C1 segment of cervical spinal cord (tissue), 14 donors: Measurements from ENCODE around the gene CHSY1.

Experiments used
- DNase-seq, 14 donors: peaks; one replicate each; lab custom pipeline; 2025; lab: John Stamatoyannopoulos, UW

CHSY1 gene

DNA sequence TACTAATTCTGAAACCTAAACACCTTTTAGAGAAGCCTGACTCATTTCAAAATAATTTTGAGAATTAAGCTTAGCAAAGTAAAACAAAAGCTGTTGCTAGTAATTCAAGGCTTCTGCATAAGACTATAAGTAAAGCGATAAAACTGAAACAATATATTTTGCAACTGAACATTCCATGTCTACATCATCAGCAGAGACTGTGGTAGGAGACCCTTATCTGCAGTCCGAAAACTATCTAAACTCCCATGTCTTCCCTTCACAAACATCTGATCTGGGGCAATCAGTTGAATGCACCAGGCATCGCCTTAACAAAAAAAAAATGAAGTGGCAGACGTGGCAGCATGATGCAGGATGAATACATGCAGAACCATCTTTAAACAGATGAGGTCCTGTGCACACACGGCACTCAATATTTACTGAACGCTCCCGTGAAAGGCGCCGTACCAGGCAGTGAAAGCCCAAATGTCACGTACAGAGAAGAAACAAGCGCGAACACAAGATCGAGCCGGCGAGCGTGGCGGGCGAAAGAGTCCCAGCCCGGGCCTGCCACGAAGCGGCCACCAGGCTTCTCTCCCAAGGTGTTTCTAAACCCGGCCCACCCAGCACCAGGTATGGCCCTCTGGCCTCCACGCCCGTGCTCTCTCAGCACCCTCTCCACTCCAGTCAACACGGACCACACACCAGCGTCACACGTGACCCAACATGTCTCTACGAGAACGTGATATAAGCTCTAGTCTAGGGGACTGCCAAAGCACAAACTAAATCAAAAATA is 63.0 kb downstream of the CHSY1 start:
- DNase-seq: no peak

DNA sequence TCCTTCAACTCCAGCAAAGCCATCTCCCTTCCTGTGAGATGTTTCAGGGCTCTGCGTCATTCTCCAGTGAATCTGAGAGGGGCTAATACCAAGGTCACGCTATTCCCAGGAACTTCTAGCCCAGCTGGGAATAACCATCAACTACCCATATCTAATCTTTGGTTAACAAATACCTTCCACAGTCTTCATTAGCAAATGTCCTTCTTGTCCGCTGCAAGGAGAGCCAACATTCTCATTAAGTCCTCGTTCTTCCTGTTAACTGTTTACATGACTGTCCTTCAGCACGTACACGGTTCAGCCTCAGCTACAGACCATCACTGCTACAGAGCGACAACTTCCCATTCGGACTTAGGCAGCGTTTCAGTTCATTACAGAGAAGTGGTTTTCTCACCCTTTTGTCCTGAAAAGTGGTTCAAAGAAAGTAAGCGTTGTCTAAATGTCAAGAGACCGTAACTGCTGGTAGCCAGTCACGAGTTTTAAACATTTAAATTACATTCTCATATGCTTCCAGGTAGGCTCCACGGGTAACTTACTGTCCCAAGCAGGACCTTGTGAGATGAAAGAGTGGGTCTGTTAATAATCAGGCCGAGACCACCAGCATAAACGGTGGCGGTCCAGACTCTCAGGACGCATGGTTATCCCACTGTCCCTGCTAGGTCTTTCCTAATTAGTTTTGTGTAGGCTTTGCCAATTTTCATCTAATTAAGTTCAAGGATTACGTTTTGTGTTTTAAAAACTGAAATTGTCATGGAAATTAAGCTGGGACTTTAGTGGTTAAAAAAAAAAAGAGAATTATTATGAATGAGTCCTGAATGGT is 63.8 kb downstream of the CHSY1 start:
- no peak for DNase-seq

DNA sequence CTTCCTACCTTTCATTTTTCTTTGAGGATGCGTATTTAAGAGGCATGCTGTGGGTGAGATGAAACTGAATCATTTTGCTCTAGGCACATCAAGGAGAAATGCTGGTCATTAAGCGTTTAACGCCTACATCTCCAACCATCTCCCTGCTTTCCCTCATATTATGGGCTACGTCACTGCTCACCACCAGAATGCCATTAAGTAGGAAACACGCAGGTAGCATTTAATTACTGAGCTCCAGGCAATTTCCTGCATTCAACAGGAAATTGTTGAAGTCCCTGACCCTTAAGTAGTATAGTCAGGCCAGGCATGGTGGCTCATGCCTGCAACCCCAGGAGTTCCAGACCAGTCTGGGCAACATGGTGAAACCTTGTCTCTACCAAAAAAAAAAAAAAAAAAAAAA is 66.1 kb downstream of the CHSY1 start:
- no peak for DNase-seq

DNA sequence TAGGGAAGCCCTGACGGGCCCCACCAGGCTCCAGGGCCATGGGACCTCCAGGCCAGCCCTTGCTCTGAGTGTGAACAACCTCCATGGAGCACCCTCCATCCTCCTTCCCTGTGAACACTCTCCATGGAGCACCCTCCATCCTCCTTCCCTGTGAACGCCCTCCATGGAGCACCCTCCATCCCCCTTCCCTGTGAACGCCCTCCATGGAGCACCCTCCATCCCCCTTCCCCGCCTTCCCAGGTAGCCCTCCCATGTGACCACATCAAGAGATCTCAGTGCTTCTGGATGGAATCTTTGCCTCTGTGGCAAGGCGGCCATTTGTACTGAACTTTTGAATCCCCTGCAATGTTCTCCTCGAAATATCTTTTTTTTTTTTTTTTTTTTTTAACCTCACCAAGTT is 66.5 kb downstream of the CHSY1 start:
- no peak for DNase-seq

DNA sequence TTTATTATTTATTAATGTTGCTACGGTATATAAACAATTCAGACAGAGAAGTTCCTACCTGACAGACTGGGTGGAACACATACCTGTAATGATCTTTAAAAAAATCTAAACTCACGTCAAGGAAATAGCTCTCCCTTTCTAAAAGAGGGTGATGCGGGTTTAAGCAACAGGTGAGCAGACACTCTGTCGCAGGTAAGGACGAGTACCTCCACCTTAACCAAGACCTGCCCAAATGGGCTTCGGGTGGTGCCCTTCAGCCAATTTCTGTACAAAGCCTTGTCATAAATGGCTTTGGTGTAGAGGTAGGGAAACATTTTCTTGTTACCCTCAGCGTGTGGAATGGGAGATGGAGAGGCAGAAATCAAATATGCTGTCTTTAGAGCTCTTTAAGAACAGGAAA is 67.0 kb downstream of the CHSY1 start:
- DNase-seq: no peak

DNA sequence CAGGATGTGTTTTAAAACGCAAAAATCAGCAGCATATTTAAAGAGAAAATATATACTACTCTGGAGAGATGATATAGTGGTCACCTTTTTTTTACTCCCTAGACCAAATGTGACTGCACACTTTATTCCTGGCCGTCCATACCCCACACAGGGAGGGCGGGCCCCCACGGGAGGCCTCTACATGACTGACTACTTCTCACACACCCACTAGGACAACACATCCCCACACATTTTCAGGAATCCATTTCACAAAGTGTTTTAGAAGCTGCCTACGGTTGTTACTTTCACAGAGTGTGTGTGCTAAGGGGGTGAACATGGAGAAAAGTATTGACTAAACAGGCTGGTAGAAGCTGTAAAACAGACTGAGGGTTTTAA is 67.9 kb downstream of the CHSY1 start:
- no peak for DNase-seq

DNA sequence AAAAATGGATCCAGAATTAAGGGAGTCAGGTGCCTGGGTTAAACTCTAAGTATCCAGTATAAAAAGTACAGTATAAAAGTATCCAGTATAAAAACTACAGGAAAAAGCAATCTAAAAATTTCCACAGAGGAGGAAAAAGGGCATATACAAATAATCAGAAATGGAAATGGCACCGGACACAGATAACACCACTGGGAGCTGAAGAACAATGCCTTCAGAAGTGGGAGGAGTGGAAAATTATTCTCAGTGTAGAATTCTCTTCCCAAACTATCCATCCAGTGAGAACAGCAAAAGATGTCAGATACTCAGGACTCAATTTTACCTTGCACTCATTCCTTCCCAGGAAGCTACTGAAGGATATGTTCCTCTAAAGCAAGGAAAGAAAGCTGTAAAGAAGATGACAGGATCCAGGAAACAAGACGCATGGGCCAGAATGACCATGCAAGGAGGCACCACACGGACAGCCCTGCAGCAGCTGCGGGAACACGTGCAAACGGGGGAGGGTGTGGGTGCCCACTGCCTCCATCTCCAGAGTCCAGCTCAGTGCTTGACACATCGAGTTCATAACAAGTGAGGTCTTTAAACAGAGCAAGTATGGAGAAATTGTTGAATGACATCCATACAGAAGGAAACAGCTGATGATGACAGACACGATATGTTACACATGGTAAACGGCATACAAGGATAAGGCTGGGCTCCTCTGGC is 68.5 kb downstream of the CHSY1 start:
- peak in 1 of 14 donors; percentile 29 for DNase-seq

DNA sequence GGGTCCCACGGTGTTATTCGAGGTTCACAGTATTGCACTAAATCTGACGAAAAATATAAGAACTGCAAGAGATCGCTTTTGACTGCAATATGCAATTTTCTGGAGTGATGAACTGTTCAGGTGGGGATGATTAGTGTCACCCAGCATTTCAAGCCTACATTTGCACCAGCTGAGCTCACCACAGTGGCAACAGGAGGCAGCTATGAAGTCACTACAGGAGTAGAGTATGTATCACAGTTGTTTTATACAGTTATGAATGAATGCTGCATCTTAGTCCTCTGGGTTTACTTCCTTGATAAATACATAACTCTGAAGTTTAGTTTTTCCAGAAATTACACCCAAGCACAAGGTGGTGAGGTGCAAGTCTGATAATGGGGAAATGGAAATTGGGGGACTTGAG is 69.6 kb downstream of the CHSY1 start:
- DNase-seq: no peak

DNA sequence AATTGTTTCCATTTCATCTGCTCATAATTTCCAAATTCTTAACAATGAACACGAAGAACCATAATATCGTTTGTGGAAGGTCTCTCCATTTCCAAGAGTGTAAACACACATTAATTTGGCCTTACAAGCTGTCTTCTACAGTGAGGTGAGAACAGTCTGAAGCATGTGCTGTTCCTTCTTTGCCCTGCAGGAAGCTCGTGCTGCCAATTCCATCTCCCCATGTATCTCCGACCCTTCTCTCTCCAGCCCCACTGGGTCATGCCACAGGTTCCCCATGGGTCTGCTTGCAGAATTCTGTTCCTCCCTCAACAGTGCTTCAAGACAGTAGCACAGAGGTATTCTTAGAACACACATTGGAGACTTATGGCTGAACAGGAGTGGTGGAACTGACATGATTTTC is 70.5 kb downstream of the CHSY1 start:
- DNase-seq: no peak

DNA sequence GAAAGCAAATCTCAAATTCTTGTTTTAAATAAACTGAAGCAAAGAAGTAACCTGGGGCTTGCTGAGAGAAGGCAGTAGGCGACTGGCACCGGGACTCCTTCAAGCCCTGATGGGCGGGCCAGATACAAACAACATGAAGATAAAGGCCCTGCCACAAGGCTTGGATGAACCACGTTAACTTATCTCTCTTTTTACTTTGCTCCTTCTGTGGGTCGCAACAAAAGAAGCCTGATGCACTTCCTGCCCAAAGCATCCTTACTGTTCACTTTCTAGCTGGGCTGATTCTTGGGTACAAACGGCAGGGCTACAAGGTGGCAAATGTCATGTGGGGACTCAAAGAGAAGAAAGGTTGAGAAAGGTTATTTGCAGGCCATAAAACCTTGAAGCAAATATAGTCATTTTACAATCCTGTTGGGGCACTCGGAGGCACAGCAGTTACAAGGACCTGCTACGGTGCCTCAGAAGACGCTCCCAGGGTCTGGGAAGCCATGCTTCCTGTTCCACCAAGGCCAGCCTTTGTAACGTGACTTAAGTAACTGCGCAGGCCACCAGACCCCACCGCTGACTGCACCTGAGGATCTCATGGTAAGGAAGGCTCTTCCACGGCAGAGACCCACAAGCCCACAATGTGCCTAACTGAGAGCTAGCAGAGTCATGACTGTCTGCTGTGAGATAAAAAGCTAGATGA is 71.1 kb downstream of the CHSY1 start:
- no peak for DNase-seq

DNA sequence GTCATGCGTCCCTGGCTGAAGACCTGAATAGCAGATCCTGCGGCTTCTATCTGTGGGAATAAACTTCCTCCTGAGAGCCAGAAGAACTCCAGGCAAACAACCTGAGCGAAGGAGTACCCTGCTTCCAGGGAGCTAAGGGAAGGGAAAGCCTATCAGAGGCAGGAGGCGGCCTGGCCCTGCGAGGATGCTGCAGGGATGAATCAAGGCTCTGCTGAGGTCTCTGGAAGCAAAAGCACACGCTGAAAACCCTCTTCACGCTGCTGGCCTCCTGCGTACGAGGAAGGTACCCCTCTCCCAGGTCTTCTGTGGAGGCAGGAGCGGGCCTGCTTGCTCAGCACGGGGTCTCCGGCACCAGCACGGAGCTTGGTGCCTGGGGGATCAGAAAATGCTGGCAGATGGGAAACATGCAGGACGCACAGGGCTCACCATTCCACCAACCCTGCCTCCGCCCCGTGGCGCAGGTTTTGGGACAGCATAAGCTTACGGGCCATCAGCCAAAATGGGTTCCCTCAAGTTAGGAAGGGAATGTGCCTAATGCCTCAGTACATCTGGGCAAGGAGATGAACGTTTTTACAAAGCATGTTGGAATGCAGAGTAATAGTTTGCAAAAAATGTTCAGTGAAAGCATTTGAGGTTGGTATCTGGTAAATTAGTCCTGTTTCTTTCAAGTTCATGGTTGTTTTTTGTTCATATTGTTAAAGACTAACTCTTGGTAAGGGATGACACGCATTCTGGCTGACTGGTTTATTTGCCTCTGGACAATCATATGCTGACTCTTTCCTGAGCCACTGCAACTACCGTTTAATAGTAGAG is 72.3 kb downstream of the CHSY1 start:
- DNase-seq: peak in 1 of 14 donors; percentile 62

DNA sequence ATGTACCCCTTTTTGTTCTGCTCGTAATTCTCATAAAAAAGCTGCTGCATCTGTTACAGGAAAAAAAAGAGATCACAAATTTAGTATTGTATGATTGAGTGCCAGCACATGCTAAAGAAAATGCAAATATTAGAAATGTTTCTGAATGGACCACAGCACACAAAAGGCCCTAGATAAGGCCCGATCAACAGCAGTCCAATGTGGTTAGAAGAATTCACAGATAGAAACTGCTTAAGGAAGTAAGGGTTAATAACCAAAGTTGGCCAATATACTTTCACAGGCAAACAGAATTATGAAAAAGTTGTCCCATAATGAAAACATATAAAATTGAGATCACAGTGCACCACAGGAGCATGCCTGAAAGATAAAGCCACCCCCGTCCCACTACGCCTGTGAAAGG is 72.9 kb downstream of the CHSY1 start:
- DNase-seq: no peak

DNA sequence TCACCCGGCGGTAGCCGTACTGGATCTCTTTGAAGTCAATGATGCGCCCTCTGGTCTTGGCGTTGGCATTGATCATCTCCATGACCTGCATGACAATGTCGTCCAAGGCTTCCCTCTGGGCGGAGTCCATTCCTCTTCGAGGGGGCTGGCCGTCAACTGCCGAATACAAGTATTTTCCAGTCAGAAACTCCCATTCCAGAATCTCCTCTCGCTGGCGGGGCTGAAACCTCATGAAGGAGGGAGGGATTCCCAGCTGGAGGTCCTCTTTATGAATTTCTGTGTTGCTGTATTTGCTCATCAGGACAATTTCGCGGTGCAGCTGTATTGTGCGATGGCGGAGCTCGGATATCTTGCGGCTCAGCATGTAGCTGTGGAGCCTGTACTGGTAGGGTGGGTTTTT is 73.4 kb downstream of the CHSY1 start:
- DNase-seq: no peak

DNA sequence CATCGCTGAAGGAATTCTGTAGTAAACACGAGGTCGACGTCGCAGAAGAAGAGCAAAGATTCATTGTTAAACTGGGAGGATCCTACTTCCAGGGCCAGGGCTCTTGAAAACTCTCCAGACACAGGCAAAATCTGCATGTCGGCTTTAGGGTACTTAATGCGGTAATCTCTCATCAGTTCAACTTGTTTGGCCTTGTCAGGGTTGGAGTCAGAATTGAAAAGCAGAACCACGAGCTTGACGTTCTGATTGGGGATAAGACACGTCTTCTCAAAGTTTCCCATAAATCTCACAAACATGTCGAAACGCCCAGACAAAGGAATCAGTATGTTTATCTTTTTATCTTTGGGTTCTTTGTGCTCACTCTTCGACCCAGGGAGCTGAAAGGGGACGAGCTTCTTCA is 74.0 kb downstream of the CHSY1 start:
- no peak for DNase-seq

DNA sequence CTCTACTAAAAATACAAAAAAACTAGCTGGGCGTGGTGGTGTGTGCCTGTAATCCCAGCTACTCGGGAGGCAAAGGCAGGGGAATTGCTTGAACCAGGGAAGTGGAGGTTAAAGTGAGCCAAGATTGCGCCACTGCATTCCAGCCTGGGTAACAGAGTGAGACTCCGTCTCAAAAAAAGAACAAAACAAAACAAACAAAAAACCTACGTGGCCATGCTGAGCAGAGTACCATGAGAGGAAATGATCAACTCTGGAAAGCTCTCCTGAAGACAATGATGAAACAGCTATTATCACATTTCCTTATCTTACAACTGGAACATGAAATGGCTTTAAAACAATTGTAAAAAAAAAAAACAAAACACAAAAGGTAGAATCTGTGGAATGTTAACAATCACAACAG is 75.2 kb downstream of the CHSY1 start:
- DNase-seq: no peak

DNA sequence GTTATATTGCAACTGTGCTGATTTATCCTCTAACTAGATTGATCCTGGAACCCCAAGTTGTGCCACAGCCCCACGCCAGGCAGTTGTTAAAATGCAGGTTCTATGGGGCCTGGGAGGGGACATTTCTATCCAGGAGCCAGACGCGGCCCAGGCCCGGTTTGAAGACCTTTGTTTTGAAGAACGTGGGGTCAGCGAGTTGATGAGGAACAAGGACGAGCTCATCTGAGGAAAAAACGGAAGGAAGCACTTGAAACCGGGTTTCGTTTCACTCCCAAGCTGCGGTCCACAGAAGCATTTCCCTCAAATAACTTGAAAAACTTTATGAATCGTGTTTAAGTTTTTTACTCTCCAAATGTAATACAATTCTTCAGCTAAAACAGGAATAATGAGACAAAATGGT is 76.4 kb downstream of the CHSY1 start:
- DNase-seq: no peak

DNA sequence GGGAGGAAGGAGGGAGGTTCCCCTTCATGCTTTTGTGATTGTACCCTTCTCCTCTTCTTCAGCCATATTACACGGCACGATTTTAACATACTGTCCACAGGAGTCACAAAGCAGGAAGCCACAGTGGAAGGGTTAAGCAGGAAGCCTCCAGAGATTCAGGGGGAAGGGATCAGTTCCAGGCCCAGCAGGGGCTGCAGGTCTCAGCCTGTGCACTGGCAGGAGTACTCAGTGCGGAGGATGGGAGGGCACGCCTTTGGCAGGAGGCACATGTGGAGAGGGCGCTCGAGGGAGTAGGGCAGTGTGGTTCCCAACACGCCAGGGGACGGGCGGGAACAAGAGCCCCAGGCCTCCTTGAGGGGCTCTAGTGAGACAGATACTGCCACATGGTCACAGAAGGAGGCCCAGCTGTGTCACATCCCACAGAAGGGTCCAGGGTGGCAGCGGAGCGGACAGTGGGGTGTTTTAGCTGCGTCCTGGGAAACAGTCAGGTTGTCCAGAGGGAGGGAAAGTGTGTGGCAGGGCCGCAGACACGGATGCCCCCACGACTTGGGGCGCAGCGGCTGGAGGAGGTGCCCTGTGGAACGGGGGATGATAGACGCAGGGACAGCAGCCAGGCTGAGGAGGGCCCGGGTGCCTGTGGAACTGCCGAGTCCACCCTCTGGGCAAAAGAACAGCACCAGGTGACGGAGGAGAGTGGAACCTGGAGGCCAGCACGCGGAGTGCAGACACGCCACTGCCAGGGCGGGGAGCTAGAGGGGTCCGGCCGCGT is 77.5 kb downstream of the CHSY1 start:
- no peak for DNase-seq

DNA sequence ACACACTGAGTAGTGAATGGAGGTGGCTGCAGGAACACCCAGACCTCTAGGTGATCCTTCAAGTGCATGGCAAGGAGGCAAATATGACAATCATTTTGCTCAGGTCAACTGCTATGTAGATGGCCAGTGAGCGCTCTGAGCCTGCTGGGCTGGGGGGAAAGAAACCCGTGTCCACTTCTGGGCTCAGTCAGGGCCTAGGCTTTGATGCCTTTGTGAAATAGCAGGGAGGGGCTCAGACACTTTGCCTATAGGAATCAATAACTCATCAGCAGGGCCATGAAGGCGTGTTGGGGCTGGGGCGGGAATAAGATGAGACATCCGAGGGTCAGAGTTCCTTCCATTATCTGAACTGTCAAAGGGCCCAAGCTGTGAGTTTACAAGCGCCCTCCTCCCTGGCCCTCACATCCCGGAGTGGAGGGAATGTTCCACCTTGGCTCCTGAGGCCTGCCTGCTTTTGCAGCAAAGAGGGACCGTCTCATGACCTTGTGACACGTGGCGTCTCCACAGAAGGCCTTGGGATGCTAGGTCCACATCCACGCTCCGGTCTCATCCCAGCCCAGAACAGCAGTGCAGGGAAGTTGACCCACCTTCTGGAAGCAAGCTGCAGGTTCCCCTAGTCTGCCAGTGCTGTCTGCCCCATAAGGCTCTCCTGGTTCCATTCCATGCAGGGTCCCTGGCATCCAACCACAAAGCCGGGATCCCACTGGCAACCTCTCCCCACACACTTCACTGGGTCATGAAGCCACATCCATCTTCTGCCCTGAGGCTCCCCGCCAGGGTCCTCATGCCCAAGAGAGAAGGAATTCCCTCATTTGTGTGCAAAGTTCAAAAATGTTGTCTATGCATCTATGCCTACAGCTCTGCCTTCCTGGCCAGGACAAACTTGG is 78.4 kb downstream of the CHSY1 start:
- DNase-seq: no peak

DNA sequence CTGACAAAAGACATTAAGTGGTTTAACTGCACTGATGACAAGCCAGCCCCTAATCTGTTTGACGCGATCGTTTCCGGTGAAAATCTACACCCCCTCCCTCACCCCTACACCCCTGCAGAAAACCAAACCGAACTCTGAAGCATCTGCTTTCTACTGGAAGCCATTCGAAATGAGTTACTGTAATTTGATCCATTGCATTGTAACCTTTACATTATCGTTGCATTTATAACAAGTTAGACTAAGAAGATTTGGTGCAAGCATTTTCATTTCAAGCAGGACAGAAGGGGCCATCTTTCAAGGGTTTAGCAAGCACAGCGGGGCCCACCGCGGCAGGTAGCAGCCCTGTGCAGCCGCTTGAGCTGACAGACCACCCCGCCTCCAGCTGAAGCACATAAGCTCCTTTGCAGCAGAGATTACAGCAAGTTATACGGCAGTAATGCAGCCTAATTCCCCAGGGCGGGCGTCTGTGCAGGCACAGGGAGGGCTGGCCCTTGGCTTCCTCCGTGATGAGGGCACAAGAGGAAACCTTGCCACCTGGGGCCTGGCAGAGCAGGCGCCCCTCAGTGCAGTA is 79.3 kb downstream of the CHSY1 start:
- DNase-seq: no peak
